Measurements from ENCODE around the gene TBL1X. TPM values are rescaled to one million over a fixed set of nuclear protein-coding genes. Genes with fewer than 3 reads are reported as not detected.

TBL1X gene
- total and polyA plus RNA-seq, 2 of the 4 experiments (the other 2 are of a cell fraction): 16.2 to 20.8 TPM

DNA sequence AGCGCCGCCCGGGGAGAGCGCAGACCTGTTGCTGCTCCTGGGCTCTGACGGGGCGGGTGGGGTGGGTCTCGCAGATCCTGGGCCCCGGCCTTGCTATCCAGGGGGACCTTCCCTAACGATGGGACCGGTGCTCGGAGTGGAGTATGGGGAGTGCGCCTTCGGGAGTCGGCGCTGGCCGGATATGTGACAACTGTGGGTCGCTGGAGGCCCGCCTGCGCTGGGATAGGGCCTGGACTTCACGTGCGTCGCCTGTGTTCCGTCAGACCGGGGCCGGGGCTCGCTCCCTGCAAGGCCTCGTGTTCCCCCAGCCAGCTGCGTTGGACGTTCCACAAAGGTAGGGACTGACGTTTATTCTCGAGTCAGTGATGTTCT, 1.3 kb downstream of the TBL1X start:
- H4K8ac ChIP-seq (ENCODE audit: low read depth in 2 of 2, low read length in 2 of 2): peak overlapping the region; percentile 24 to 50; a peak in 3 of 4 replicates
- H3K4ac ChIP-seq (ENCODE audit: low read depth, low read length): peak overlapping the region; percentile 83
- H3K9me3 ChIP-seq (ENCODE audit: control insufficient read depth, insufficient read depth, low read length): no peaks in the 10 kb centered on the region
- H2BK20ac ChIP-seq (ENCODE audit: low read depth, low read length): no peak overlapping the region
- ChIA-PET CTCF (no interaction called here), POLR2A (ENCODE audit: unreplicated experiment) (no interaction called here)
- peaks cover 3% of the 10 kb centered on the region; the same call in 1 of the 2 replicates for H3K4me1 ChIP-seq (ENCODE audit: control insufficient read depth, insufficient read depth, low read length)
- H3K9ac ChIP-seq (ENCODE audit: low read depth, low read length): peak overlapping the region; percentile 94
- H2BK15ac ChIP-seq (ENCODE audit: low read depth, low read length): peak overlapping the region; percentile 92; the same call in 2 of the 3 replicates
- H3K56ac ChIP-seq (ENCODE audit: extremely low read depth, insufficient read depth, low read length): peak overlapping the region; percentile 86; the same call in 1 of the 2 replicates
- intact Hi-C loops (cut with micrococcal nuclease): loop anchor here (1.0 to 5.0 kb wide), 3 partner anchors 216 to 649 kb away; no protein-coding TSS in a partner anchor
- peak overlapping the region; percentile 70 for H2BK5ac ChIP-seq (ENCODE audit: low read depth, low read length, poor library complexity, severe bottlenecking)
- peak overlapping the region; percentile 73 for H4K5ac ChIP-seq (ENCODE audit: low read depth, low read length)
- no peak overlapping the region; the same call in 1 of the 2 replicates for H2AK5ac ChIP-seq (ENCODE audit: low read depth, low read length)
- H3K27ac ChIP-seq (ENCODE audit: insufficient read depth, low read length): peak overlapping the region; percentile 86
- peaks cover 13% of the 10 kb centered on the region for H4K20me1 ChIP-seq (ENCODE audit: insufficient read depth, low read length)
- H2AFZ ChIP-seq (replicated peaks; ENCODE audit: low read length, poor library complexity): peak overlapping the region; percentile 81
- peak overlapping the region; percentile 80 for H4K91ac ChIP-seq (ENCODE audit: insufficient read depth, low read depth, low read length)
- H3K79me1 ChIP-seq (ENCODE audit: low read depth in 1 of 2, low read length in 2 of 2): peaks cover 5 to 16% of the 10 kb centered on the region in 2 experiments; a peak in 3 of 4 replicates
- BruUV-seq (replicated peaks): no TSS peak
- H3K36me3 ChIP-seq (ENCODE audit: control insufficient read depth, insufficient read depth, low read length): peaks cover 1% of the 10 kb centered on the region
- in situ Hi-C loops (cut with MboI; ENCODE audit: low sequenced_read_pairs): loop anchor here (25.0 kb wide), 1 partner anchor 504 kb away; no protein-coding TSS in a partner anchor
- no peaks in the 10 kb centered on the region for H3K27me3 ChIP-seq (ENCODE audit: control insufficient read depth, insufficient read depth, low read length)
- peak overlapping the region; percentile 67 for H2AK9ac ChIP-seq (replicated peaks; ENCODE audit: low read depth, low read length, poor library complexity)
- DNase-seq: peak; percentile 21
- dilution Hi-C loops (cut with HindIII; ENCODE audit: low sequenced_read_pairs, unreplicated experiment): no loop called here
- peak overlapping the region; percentile 60 for H3K4me3 ChIP-seq (ENCODE audit: insufficient read depth, low read depth, low read length)
- H3K14ac ChIP-seq (replicated peaks; ENCODE audit: low read depth, low read length): peak overlapping the region; percentile 96
- peak overlapping the region; percentile 91 for H3K23ac ChIP-seq (ENCODE audit: low read depth, low read length)
- ATAC-seq (ENCODE audit: low read depth): no peak; the same call in 1 of the 2 replicates
- no peaks in the 10 kb centered on the region for H3K9me1 ChIP-seq (ENCODE audit: insufficient read depth, low read length)
- 10% methylated on average over 8 of the region's 31 CpGs; no CpG with 5 or more reads in 1 of the 2 experiments for WGBS, 2 experiments (ENCODE audit: extremely low coverage in 2 of 2, insufficient read length in 1 of 2)
- peak overlapping the region; percentile 99 for H3K4me2 ChIP-seq (ENCODE audit: low read depth, low read length)
- TF ChIP-seq, protein P1, sequence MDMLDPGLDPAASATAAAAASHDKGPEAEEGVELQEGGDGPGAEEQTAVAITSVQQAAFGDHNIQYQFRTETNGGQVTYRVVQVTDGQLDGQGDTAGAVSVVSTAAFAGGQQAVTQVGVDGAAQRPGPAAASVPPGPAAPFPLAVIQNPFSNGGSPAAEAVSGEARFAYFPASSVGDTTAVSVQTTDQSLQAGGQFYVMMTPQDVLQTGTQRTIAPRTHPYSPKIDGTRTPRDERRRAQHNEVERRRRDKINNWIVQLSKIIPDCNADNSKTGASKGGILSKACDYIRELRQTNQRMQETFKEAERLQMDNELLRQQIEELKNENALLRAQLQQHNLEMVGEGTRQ (IDR thresholded peaks at IDR 0.05; ENCODE audit: low read depth, low read length): no peak
- peak; percentile 25; the same call in 1 of the 2 replicates for TF ChIP-seq MXI1 (IDR thresholded peaks at IDR 0.05; ENCODE audit: borderline replicate concordance, low read depth, low read length)
- peak overlapping the region; percentile 76 for H2BK120ac ChIP-seq (ENCODE audit: low read depth, low read length)
- H3K18ac ChIP-seq (ENCODE audit: low read depth, low read length): peak overlapping the region; percentile 93

Data from IMR-90 (cell line).